Endodermal cell (in vitro differentiated cells): Measurements from ENCODE around the gene DCC. TPM values are rescaled to one million over a fixed set of nuclear protein-coding genes. Genes with fewer than 3 reads are reported as not detected.

Experiments used
- DNase-seq: peaks from one replicate; pipeline ENCODE4 v3.0.0-alpha.2; 2017
- H3K27ac ChIP-seq: 2 replicates; pipeline ENCODE4 v1.5.1; 2013; ENCODE audit warnings: mild to moderate bottlenecking, low read depth, low read length, moderate library complexity
- H3K27me3 ChIP-seq: 2 replicates; pipeline ENCODE4 v1.6.1; 2013; ENCODE audit warnings: mild to moderate bottlenecking, low read length, moderate library complexity; ENCODE audit not compliant: insufficient read depth, control insufficient read depth, poor library complexity, severe bottlenecking
- H3K36me3 ChIP-seq: 2 replicates; pipeline ENCODE4 v1.7.0; 2013; ENCODE audit warnings: mild to moderate bottlenecking, low read length, moderate library complexity; ENCODE audit not compliant: control insufficient read depth, insufficient read depth
- H3K4me1 ChIP-seq: one replicate; pipeline ENCODE4 v1.7.0; 2013; ENCODE audit warnings: low read length; ENCODE audit not compliant: control insufficient read depth, insufficient read depth
- H3K4me3 ChIP-seq: 2 replicates; pipeline ENCODE4 v1.5.1; 2013; ENCODE audit warnings: mild to moderate bottlenecking, low read length, moderate library complexity
- H3K9ac ChIP-seq: 2 replicates; pipeline ENCODE4 v1.6.1; 2013; ENCODE audit warnings: mild to moderate bottlenecking, low read length, moderate library complexity; ENCODE audit not compliant: poor library complexity, severe bottlenecking; ENCODE audit errors: extremely low read depth
- H3K9me3 ChIP-seq: 2 replicates; pipeline ENCODE4 v1.6.1; 2013; ENCODE audit warnings: mild to moderate bottlenecking, low read length, moderate library complexity; ENCODE audit not compliant: control insufficient read depth
- H3K27ac Mint-ChIP-seq: 2 replicates; pipeline ENCODE4 v1.8.0; 2020; ENCODE audit warnings: mixed read lengths
- H3K27me3 Mint-ChIP-seq: 2 replicates; pipeline ENCODE4 v1.8.0; 2021; ENCODE audit warnings: mild to moderate bottlenecking, mixed read lengths; ENCODE audit not compliant: insufficient read depth
- H3K36me3 Mint-ChIP-seq: 2 replicates; pipeline ENCODE4 v1.8.0; 2020; ENCODE audit warnings: low read depth, mixed read lengths
- H3K4me1 Mint-ChIP-seq: 2 replicates; pipeline ENCODE4 v1.8.0; 2020; ENCODE audit warnings: mixed read lengths
- H3K4me3 Mint-ChIP-seq: 2 replicates; pipeline ENCODE4 v1.8.0; 2020; ENCODE audit warnings: mild to moderate bottlenecking, moderate library complexity, mixed read lengths
- H3K9me3 Mint-ChIP-seq: 2 replicates; pipeline ENCODE4 v1.8.0; 2020; ENCODE audit warnings: mild to moderate bottlenecking, mixed read lengths
- CTCF ChIP-seq: fragments of 200-600 bp; sonication (generic); conservative IDR thresholded peaks from 2 replicates; pipeline ENCODE4 v1.5.0; 2021; ENCODE audit warnings: antibody characterized with exemption, mild to moderate bottlenecking
- WGBS, 2 experiments: methylation state at CpG; one replicate each; pipeline versions ENCODE4 v1.1.5 to v1.1.7; 2013; ENCODE audit warnings: missing lambda C conversion rate in 2 of 2, mixed read lengths in 1 of 2; ENCODE audit not compliant: insufficient coverage in 1 of 2, insufficient read length in 1 of 2; 5-methylcytosine and 5-hydroxymethylcytosine counted together
- total RNA-seq, 2 donors: library from RNA; stranded (reverse); fragmentation: NEBNext Ultra II Directional in 1 of 2; extraction: Animal tissue kit (Norgen Biotek cat#: 25700) in 1 of 2; gene quantifications; 2 replicates in 1 of 2; 3 replicates in 1 of 2; pipeline ENCODE4 v1.2.1, GENCODE V29; 2021

The DCC gene
- total RNA-seq, 2 donors from 2014 or later = 0.77 to 0.97 TPM

- no peaks in the 10 kb centered on the region for H3K9me3 ChIP-seq
- no peaks in the 10 kb centered on the region for H3K4me1 ChIP-seq
- no peaks in the 10 kb centered on the region for H3K9me3 Mint-ChIP-seq
- H3K27me3 ChIP-seq = no peaks in the 10 kb centered on the region
- no peaks in the 10 kb centered on the region for H3K27me3 Mint-ChIP-seq
- WGBS, 2 experiments = 20 to 36% methylated on average over 1 of the region's 1 CpG
- no peaks in the 10 kb centered on the region for H3K36me3 Mint-ChIP-seq
- H3K4me3 Mint-ChIP-seq = no peak overlapping the region
- no peaks in the 10 kb centered on the region for H3K4me1 Mint-ChIP-seq
- no peak overlapping the region for H3K4me3 ChIP-seq
- H3K27ac ChIP-seq = no peak overlapping the region
- H3K27ac Mint-ChIP-seq = no peak overlapping the region
- no peak for DNase-seq
- H3K9ac ChIP-seq = no peak overlapping the region
- H3K36me3 ChIP-seq = no peaks in the 10 kb centered on the region
- peak; percentile 59 for TF ChIP-seq CTCF
Observed at GRCh38 chr18:52582516-52582915, 242.5 kb downstream of the DCC start.

- no peaks in the 10 kb centered on the region for H3K27me3 Mint-ChIP-seq
- H3K27me3 ChIP-seq = no peaks in the 10 kb centered on the region
- no peak overlapping the region for H3K27ac ChIP-seq
- H3K4me1 ChIP-seq = no peaks in the 10 kb centered on the region
- H3K9me3 ChIP-seq = no peaks in the 10 kb centered on the region
- no peaks in the 10 kb centered on the region for H3K4me1 Mint-ChIP-seq
- H3K9ac ChIP-seq = no peak overlapping the region
- H3K4me3 Mint-ChIP-seq = no peak overlapping the region
- no peak overlapping the region for H3K4me3 ChIP-seq
- H3K36me3 ChIP-seq = no peaks in the 10 kb centered on the region
- H3K27ac Mint-ChIP-seq = no peak overlapping the region
- TF ChIP-seq CTCF = no peak
- no peak for DNase-seq
- H3K36me3 Mint-ChIP-seq = no peaks in the 10 kb centered on the region
- H3K9me3 Mint-ChIP-seq = no peaks in the 10 kb centered on the region
Observed at GRCh38 chr18:52588931-52589330, 248.9 kb downstream of the DCC start.

GRCh38 chr18:52596748-52597435, 256.9 kb downstream of the DCC start:
- no peaks in the 10 kb centered on the region for H3K9me3 ChIP-seq
- H3K36me3 ChIP-seq = no peaks in the 10 kb centered on the region
- Mint-ChIP-seq H3K4me3 (no peak overlapping the region), H3K9me3 (no peaks in the 10 kb centered on the region), H3K4me1 (peaks cover 4% of the 10 kb centered on the region), H3K27me3 (no peaks in the 10 kb centered on the region), H3K36me3 (no peaks in the 10 kb centered on the region), H3K27ac (no peak overlapping the region)
- no peaks in the 10 kb centered on the region for H3K27me3 ChIP-seq
- H3K4me3 ChIP-seq = no peak overlapping the region
- 72 to 87% methylated on average over 5 of the region's 5 CpGs for WGBS, 2 experiments
- TF ChIP-seq CTCF = no peak
- no peak overlapping the region for H3K9ac ChIP-seq
- DNase-seq = no peak
- H3K27ac ChIP-seq = peak overlapping the region; percentile 72
- no peaks in the 10 kb centered on the region for H3K4me1 ChIP-seq
